ENCODE results near the gene THTPA.

The THTPA gene

DNA sequence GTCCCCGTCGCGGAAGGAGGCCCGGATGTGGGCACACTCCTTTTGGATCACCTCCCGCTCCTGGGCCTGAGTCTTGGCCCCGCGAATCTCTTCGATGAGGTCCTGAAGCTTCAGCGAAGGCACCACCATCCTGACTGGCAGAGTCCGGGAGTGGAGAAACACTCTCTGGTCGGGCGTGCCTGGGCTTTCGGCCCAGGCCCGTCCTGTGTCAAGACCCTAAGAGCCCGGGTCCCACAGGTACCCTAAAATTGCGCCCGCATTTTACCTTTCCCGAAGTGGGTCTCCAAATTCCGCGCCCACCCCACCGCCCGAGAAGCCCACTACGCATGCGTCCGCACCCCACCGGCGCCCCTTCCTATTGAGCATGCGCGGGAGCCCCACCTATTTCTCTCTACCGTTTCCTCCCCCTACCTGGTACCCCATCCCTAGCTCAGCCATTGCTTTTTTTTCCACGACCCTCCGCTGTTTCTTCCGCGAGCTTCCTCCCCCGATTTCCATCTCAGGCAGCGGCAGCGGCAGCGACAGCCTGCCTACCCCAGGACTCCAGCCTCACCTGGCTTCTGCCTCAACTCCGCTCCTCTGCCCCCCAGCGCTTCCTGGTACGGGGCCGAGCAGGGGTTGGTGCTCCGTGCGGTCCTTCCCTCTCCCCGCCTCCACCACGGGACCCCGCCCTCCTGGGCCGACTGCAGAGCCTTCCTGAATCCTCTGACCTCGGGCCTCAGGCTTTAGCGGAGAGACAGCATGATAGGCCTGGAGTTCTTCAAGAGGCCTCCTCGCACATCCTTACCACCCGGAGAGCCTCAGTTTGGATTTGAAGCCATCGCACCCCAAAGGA lies 11.3 kb downstream of the THTPA start, which contains the start of gene AP1G2:
Gene AP1G2, minus strand, starts transcription at position 606 of the 835 bp plus-strand sequence. Its CDS starts 477 bp downstream, at position 129.
- DNase-seq (ENCODE audit: low spot score): peak; percentile 90

DNA sequence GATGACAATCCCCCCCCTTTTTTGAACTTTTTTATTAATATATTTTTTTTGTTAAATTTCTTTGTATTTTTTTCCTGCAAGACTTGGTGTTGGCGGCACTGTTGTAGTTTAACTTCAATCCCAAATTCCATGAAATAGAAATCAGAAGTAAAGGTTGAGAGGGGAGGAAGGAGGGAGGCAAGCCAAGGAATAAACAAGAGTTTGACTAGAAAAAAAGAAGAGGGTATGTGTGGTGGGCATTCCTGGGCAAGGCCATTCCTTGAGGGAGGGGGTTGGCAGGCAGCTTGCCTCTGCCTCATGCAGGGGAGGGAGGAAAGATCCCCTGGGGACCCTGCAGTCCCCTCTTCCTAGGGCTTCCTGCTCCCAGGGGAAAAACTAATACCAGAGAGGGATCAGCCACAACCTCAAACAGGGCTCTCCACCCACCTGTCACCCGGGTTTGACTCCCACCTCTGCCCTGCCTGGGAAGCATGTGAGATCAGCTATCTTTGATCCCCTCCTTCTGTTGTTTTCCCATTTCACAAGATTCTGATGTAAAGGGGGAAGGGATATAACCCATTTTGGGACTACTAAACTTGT lies 12.0 kb downstream of the THTPA start:
- no peak for DNase-seq (ENCODE audit: low spot score)

GRCh38 chr14:23568600-23569331 lies 12.7 kb downstream of the THTPA start:
- DNase-seq (ENCODE audit: low spot score): peak; percentile 53

DNA sequence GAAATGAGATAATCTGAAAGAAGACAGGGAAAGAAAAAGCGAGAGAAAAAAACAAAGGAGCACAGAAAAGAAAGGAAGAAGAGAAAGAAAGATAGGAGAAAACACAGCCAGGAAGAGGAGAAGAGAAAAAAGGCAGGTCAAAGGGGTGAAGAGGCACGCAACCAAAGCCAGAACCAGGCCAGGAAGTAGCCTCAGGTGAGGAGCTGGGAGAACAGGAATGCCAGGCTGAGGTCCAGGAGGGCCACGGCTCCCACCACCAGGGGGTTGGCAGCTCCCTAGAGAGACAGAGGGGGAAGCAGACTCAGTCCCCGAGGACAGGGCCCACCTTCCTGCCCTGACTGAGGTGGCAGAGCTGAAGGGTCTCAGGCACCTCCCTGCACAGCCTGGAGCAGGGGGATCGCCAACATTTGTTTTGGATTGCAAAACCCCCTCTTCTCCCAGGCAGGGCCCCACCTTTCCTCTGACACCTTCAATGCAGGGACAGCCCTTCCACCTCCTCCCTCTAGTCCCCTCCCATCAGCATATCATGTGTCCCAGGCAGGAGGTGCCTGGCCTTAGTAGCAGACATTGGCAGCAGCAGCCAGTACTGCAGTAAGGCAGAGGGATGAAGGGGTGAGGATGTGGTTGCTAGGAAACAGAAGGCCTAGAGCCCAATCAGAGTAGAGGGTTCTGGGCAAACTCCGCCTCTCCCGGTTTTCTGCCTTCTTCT lies 13.5 kb downstream of the THTPA start:
- peak; percentile 44 for DNase-seq (ENCODE audit: low spot score)

DNA sequence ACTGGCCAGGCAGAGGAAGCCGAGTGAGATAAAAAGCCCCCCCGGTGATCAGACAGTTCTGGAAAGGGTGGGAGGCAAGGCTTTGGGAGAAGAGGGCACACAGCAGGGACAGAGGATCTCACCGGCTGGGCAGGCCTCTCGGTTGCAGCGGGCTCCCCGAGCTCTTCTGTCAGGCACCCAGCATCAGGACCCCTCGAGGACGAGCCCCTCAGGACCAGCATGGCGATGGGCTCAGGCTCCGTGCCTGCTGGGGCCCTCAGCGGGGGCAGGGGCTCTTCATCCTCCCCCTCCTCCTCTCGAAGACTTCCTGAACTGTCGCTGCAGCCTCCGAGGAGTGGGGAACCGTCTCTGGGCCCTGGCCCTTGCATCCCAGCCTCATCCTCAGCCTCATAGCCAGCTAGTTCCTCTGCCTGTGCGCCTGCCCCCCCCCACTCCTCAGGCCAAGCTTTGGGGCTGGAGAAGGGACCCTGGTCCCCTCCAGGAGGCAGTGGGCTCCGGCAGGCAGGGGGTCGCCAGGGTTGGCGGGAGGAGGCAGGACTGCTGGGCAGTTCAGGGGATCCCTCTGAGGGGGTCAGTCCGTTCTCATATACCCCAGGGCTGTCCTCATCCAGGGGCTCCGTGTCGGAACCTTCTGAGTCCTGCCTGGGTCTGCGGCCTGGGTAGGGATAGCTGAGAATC lies 14.9 kb downstream of the THTPA start:
- DNase-seq (ENCODE audit: low spot score): no peak

DNA sequence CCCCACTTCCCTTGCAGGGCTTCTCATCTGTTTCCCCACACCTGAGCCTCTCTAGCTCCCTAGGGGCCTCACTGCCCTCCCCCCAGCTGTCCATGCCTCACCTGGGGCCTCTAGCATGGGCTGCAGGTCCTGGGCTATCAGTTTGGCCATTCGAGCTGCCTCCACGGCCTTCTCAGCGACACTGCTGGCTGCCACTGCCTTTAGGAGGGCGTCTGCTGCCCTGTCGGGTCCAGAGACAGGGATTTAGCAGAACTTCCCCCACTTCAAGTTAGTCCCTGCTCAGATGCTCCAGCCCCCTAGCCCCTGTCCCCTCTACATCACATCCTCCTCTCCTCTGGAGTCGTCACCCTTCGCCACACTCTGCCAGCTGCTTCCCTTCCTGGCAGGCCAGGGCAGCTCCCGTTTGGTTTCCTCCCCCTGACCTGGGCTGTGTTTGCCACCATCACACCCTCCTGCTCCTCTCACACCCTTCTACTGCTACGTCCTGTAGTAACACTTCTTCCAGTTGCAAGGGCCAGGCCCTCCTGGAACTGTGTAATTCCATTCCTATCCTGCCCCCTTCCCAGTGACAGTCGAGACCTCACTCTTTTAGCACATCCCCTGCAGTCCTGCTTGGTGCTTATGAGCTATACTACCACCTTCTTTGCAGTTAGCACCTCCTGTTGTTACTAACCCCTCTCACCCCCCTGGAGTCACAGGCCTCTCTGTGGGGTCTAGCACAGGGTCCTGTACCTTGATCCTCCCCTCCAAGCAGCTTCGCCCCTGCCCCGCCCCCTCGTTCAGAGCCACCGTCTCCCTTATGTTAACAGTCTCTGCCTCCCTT lies 15.8 kb downstream of the THTPA start:
- no peak for DNase-seq (ENCODE audit: low spot score)

- DNase-seq (ENCODE audit: low spot score): no peak
Measured at GRCh38 chr14:23572524-23572828, 16.4 kb downstream of the THTPA start.

DNA sequence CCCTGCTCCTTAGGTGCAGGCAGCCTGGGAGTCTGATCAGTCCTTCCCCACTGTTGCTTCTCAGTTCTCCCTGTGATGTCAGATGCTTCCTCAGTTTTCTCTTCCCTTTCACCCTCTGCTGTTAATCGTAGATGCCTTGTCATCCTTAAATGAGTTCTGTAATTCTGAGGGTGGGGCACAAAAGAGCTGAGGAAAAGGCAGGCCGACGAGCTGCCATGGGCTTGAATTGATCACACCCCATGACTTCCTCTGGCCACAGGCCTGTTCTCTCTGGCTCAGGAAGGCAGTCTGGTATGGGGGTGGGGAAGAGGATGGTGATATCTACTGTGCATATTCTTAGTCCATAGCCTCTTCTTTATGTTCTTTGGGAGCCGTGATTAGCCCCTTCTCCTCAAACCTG lies 16.8 kb downstream of the THTPA start:
- no peak for DNase-seq (ENCODE audit: low spot score)

GRCh38 chr14:23573384-23574015 lies 17.4 kb downstream of the THTPA start:
- DNase-seq (ENCODE audit: low spot score): no peak

- DNase-seq (ENCODE audit: low spot score): no peak
Measured at GRCh38 chr14:23577004-23577681, 21.1 kb downstream of the THTPA start.

DNA sequence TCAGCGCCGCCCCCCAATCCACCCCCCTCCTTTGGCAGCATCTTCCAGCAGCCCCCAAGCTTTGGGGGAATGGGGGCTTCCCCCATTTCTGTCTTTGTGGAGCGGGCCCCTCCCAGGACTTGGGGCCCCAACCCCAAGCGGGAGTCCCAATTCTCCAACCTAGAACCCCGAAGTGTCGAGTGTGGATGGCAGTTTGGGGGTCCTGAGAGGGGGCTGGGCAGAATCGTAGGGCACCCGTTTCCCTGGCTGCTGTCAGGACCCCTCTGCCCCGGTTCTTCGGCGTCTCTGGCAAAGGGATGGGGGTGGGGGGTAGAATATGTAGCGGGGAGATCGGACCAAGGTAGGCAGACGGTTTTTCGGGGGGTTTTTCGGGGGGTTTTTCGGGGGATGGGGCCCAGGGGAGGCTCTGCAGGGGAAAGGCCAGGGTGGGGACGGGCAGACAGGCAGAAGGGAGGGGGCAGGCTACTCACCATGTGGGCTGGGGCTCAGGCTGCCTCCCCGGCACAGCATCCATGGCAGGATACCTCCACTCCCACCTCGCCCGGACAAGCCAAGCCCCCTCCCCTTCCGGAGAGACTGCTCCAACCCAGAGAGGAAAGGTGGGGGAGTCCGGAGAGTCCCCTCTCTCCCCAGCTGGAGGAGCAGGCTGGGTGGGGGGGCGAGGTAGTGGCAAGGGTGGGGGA lies 21.8 kb downstream of the THTPA start:
- DNase-seq (ENCODE audit: low spot score): no peak

DNA sequence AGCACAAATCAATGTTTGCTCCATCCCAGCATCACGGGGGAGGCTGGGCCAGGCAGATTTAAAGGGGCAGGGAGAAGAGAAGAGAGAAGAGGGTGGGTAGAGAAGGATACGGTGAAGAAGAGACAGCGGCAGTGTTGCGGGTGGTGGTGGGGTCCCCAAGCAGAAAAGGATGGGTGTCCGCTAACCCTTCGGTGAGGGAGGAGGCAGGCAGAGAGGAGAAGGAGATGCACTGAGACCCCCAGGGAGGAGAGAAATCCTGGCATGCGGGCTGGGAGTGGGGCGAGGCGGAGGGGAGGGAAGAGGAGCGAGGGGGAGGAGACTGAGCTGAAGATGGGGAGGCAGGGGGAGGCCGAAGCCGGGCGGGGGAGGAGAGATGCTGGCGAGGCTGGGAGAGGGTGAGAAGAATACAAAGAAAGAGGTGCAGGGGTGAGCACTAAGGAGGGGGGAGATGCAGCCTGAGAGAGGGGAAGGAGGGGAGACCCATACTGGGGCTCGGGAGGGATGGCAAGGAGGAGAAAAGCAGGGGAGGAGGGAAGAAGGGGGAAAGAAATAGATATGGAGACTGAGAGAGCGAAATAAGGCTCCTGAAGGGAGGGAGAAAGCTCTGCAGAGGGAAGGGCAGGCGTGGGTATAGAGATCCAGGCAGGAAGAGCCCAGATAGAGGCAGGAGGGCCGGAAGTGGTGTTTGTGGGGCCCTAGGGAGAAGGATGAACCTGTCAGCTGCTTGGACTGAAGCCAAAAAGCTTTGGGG lies 22.7 kb downstream of the THTPA start, which contains the start of gene JPH4:
Gene JPH4, minus strand, starts transcription at position 231 of the 751 bp plus-strand sequence. CDS start 1,337 bp downstream, outside the sequence.
- no peak for DNase-seq (ENCODE audit: low spot score)

DNA sequence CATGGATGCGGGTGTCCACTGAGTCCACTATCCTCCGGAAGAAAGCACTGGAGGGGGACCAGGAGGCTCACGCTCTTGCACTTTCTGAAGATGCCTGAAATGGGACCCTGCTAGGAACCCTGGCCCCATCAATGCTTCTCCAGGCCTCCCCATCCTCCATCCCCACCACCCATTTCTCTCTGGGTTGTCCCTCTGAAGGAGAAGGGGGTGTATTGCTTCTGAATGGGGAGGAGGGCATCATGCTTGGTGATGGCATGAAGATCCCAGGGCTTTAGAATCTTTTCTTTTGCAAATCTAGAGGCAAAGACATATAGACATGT lies 23.2 kb downstream of the THTPA start:
- no peak for DNase-seq (ENCODE audit: low spot score)

DNA sequence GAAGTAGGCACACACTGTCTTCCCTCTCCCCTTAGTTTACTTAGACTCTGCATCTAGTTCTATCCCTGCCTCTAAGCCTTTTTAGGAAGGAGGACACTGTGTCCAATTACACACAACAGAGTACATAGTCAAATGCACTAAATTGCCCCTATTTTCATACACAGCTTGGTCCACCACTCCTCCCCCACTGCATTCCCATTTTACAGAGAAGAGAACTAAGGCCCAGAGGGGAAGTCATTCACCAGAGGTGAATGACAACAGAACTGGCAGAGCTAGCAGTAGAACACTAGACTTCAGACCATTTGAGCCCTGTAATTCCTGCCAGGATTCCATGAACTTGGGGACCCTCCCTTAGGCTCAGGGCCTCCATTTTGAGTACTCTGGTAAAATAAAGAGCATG lies 23.7 kb downstream of the THTPA start:
- no peak for DNase-seq (ENCODE audit: low spot score)

- no peak for DNase-seq (ENCODE audit: low spot score)
Measured at GRCh38 chr14:23580152-23580926, 24.3 kb downstream of the THTPA start.

GRCh38 chr14:23580948-23581281 lies 24.8 kb downstream of the THTPA start:
- DNase-seq (ENCODE audit: low spot score): no peak

DNA sequence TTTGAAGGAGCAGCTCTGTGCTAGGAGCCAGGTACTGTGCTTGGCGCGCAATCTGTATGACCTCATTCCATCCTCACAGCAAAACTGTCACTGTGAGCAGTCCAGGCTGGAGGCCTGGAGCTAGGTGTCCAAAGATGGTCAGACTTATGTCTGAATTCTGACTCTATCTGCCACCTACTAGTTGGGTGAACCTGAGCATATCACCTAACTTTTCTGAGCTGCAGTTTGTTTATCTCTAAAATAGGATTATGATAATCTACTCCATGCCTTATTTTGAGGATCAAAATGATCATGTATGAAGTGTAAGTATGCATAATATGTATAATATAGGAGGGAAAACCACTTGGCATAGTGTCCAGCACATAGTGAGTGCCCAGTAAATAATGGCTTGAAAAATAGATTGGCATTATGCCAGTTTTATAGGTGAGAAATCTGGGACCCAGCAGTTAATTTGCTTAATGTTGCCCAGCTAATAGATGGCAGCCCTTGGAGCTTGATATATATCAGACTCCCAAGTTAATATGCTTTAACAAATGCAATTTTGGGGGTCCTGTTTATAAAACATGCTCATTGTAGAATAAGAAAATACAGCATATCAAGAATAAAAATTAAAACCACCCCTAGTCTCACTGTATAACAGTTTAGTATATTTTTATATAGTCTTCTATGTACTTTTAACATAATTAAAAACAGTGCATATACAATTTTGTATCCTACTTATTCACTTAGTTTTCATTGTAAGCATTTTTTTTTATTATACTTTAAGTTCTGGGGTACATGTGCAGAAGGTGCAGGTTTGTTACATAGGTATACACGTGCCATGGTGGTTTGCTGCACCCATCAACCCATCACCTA lies 27.1 kb downstream of the THTPA start:
- no peak for DNase-seq (ENCODE audit: low spot score)
